Measurements from ENCODE around the gene CRYGN.

CRYGN gene

DNA sequence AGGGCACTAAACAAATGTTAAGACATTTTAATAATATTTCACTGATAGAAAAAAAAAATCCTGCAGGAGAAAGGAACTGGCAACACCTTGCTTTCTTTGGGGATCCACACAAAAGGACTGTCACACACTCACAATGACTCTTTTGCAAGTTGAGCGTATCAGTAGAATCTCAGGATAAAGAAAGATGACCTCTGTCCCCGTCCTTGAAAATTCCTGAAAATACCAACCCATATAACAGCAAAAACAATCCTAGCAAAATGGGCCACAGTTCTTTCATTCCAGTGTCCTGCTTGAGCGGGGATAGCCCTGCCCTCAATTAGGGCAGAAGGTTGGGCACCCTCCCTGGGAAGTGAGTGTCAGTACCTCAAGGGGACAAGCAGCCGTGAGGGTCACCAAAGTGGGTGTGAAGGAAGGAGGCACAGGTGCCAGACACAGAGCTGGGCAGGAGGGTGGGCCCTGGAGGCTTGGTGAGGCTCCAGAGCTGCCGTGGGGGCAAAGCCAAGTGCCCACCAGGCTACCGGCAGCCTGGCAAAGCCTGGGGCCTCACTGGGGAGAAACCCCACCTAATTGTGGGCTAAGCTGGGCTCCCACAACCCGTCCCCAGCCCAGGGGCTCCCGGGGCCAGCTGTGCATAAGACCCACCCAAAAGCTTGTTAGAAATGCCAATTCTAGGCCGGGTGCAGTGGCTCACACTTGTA lies 32.9 kb downstream of the CRYGN start:
- DNase-seq (ENCODE audit: low read depth in 2 of 2): no peak

DNA sequence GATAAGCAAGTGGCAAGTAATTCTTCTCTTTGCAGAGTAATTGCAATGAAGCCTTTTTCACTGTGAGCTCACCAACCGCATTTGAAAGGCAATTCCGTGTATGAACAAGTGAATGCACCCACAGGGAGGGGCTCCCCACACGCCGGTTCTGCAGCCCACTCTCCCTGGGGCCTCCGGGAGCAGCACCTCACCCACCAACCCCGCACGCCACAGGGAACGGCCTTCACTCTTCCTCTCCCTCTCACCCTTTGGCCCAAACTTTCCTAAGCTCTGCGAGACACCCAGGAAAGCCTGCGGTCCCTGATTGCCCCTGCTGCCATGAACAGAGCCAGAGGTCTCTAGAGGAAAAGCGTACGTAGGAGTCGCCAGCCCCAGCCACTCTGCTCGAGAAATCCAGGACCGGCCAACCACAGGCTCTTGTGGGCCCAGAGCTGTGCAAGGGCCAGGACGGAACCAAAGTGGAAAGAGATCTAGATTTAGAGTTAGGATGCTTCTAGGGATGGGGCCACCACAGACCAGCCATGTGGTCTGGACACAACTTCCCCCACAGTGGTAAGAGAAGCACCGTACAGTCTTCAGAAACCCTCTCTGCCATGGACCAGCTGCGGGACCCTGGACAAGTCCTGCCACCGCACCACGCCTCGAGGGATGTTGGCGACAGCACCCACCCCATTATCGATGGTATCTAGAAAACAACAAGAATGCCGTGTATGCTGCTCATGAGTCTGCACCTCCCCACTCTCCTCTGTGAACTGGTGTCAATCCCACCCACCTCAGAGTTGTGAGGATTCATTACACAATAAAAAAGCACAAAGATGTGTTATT lies 33.7 kb downstream of the CRYGN start:
- DNase-seq (ENCODE audit: low read depth in 2 of 2): no peak

DNA sequence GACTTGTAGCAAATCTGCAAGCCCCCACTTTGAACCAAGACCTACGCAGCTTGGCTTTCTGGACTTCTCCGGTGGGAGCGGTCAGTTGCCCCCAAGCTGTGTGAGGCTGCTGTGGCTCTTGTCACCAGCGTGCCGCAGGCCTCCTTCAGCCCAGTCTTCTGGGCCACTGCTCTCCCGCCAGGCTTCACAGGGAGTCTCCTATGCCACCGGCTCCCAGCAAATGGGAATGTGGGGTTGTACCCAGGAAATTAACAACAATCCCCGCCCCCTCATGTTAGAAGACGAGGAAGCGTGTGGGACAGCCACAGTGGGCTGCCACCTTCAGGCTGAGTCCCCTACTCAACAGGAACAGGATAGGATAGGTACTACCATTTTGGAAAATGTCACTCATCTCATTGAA lies 34.4 kb downstream of the CRYGN start:
- no peak for DNase-seq (ENCODE audit: low read depth in 2 of 2)

DNA sequence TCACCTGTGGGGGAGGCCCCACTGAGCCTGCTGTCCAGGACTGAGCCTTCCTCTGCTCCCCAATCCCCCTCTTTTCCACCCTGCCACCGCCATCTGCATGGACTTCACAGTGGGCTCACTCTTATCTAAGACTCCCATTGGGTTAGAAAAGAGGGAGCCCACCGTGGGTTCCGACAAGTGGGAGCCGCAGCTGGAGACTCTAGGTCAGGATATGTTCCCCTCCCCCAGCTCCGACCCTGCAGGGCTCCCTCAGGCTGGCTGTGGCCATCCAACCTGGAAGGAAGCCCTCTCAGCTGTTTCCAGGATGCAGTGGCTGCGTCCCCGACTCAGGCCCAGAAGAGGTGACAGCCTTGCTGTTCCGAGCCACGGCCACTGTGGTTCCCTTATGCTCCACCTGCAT lies 34.9 kb downstream of the CRYGN start:
- no peak for DNase-seq (ENCODE audit: low read depth in 2 of 2)

DNA sequence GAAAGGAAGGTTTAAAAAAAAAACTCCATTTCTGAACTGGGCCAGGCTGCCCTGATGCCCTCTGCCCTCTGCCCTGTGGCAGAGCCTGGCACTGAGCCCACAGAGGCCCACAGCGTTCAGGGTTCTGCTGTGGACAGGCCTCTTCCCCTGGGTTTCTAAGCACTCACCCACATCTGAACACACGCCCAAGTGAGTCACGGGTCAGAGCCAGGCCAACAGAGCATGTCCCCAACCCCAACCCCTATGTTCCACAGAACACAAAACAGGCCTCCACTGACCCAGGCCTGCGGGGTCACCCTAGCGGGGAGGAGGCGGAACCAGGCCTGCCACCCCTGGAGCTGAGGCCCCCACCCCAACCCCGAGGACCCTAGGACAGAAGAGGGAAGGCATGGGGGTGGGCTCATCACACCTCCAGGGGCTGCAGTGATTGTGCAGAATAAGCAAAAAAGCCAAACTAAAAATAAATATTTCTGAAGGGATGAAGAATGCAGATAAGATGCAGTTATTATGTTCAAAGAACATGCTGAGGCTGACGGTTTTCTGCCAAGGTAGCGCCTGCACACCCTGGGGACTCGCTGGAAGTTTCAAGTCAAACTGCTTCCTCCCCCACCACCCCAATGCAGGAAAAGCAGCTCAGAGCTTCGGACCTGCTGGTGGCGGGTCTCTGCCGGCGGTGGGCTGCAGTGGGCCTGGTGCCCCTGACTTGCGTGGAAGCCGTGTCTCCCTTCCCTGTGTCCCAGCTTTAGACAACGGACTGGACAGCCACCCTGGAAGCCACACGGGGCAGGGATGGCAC lies 35.5 kb downstream of the CRYGN start:
- no peak for DNase-seq (ENCODE audit: low read depth in 2 of 2)

DNA sequence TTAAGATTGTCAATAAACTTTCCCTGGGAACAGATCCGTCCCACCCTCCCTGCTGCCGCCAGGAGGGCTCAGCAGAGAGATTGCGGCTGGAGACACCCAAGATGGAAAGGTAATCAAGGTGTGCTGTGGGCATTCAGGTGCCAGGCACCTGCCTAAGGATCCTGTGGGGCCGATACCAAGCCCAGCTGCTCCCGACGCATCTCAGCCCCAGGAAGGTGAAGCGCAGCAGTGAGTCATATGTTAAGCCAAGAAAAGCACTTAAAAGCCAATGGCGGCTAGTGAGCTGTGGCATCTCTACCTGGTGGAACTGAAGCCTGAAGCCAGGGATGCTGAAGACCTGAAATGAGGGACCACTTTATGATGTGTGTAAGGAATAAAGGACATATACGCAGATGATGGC lies 36.2 kb downstream of the CRYGN start:
- DNase-seq (ENCODE audit: low read depth in 2 of 2): no peak

DNA sequence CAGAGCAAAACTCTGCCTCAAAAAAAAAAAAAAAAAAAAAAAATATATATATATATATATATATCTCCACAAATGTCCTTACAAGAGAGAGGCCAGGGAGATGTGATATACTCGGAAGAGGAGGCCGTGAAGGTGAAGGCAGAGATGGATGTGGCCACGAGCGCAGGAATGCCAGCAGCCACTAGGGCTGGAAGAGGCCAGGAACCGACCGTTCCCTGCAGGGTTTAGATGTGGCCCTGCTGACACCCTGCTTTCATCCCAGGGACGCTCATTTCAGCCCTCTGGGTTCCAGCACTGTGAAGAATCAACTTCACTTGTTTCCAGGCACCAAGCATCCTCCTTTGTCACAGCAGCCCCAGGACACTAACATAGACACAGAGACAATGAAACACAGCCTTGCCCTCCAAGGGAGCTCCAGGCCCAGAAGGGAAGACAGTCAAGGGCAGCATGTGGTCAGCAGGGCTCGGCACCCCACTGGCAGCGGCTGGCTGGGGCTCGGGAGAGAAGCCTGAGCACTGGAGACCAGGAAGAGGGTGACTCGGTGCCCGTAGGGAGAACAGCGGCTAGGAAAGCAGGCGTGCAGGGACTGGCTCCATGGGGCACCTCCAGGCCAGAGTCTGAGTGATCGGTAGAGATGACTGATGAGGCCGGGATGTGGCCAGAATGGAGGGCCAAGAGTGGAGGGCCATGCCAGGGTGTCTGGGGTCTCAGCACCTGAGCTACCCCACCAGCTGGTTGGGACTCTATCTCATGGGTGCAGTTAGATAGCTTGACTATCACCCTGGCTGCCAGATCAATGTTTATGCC lies 37.7 kb downstream of the CRYGN start:
- no peak for DNase-seq (ENCODE audit: low read depth in 2 of 2)

DNA sequence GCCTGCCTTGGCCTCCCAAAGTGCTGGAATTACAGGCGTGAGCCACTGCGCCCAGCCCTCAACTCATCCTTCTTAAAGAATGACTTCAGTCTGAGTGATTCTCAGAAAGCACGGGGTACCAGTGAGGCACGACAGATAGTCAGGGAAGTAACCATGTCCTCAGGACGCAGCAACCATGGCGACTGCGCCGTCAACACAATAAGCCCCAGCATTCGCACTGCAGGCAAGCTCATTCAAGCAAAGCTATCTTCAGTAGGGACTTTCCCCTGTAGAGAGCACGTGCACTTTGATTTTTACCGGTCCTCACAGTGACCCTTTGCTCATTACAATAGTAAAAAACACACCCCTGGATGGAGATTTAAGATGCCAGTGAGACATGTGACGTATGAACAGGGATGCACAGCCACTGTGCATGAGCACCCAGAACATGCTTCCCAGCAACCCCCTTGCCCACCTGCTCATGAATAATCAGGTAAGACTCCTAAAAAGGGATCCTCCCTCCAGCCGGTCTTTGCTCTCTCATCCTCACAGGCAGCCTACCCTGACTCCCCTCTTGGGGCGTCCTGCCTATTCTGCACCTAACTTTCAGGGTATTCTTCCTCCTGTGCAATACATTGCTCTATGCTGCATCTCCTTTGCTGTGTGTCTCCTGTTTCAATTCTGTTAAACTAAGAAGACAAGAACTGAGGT lies 39.2 kb downstream of the CRYGN start:
- no peak for DNase-seq (ENCODE audit: low read depth in 2 of 2)

DNA sequence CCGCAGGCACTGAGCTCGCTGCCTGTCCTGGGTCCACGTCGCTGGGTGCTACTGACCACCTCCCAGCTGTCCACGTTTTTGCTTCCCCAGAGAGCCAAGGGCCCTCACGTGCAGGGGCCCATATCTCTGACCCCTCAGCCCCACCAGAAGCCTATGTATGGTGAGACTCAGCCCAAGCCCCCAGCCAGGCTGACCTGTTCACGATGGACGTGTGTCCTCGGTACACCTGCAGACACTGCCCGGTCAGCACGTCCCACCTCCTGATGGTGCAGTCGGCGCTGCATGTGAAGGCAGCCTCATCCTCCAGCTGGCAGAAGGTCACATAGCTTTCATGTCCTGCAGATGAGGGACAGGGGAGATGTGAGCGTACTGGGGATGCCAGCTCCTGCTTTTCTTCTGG lies 40.0 kb downstream of the CRYGN start:
- DNase-seq (ENCODE audit: low read depth in 2 of 2): no peak

DNA sequence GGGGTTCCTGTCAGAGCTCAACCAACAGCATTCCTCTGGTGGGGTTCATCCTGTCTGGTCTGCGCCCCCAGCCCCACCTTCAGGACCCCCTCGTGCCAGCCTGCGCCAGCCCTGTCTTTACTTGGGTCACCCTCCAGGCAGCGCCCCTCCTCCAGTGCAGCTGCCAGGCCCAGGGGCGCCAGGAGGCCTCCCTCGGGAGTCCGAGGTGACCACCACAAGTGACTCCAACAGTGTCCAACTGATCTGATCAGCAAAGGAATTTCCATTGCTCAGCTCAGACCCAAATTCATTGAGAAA lies 40.7 kb downstream of the CRYGN start:
- no peak for DNase-seq (ENCODE audit: low read depth in 2 of 2)

DNA sequence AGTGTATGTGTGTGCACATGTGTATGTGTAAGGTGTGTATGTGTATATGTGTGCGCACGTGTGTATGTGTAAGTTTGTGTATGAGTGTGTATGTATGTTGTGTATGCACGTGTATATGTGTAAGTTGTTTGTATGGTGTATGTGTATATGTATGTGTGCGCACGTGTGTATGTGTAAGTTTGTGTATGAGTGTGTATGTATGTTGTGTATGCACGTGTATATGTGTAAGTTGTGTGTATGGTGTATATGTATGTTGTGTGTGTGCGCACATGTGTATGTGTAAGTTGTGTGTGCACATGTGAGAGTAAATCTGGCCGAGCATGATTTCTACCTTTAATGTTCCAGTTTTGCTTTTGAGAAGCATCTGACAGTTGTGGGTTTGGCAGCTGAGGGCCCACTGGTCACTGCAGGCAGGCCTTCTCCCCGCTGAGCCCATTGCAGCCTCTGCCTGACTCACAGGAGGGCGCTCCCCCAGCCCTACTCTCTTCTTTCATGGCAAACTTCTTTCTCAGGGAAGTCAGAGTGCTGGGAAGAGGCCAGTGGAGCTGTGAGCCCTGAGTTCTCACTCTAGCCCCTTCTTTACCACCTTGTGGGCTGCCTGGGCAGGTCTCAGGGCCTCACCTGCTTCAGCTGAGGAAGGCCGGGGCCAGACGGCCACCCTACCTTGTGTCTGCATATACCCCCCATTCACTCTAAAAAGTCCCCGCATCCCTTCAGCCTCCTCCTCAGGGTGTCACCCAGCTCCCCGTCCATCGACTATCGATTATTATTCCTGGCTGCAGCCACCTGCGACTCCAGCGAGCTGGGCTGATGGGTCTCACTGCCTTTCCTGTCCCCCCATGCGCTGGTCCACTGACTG lies 41.3 kb downstream of the CRYGN start:
- no peak for DNase-seq (ENCODE audit: low read depth in 2 of 2)

DNA sequence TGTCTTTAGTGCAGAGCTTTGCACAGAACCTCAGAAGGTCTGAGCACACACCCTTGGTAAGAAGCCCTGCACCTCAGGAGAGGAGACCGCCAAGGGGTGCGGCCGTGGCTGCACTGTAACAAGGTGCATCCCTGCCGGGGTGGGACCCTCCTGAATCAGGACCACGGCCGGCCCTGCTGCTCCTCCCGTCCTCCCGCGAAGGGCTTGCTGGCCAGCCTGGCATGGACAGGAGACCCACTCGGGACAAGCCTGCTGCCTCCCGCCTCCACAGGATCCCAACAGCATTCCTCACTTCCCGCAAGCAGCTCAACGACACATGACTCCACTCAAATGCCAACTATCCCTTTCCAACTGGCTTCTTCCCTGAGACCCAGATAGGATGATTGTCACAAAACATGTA lies 42.9 kb downstream of the CRYGN start:
- DNase-seq (ENCODE audit: low read depth in 2 of 2): no peak

DNA sequence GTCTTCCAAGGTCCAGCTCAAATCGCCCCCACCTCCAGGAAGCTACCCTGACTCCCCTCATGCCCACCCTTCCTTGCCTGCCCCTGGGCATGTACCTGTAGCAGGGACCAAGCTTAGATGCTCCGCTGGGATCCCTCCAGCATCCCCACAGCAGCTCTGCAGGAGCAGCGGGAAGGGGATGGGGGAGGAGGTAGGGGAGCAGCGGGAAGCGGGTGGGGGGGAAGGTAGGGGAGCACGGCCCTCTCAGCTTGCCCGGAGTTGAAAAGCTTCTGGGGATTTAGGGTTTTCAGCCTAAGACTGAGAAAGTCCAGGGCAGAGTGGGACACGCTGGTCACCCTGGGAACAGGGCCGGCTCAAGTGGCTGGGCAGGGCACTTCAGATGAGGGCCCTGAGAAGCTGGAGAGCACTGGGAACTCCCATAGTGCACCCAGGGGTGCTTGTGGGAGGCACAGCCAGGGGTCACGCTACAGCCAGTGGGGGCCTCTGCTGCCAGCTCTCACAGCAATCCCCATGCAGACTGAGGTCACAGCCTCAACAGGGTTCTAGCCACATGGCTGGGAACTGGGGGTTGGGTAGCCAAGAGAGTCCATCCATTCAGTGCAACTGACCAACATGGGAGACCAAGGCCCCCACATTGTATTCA lies 43.5 kb downstream of the CRYGN start:
- no peak for DNase-seq (ENCODE audit: low read depth in 2 of 2)

DNA sequence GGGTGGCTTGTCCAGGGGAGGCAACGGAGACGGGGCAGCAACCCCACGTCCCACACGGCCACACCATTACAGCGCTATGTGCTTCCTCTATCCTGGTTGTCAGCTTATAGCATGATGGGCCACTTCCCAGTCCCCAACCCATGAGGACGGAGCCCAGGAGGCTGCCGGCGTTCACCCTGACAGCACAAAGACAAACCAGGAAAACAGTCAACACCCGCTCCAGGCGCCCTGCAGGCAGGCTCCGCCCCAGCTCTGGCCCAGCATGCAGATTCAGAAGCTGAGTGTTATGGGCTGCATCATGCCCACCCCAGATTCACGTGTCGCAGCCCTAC lies 44.9 kb downstream of the CRYGN start:
- DNase-seq (ENCODE audit: low read depth in 2 of 2): no peak

DNA sequence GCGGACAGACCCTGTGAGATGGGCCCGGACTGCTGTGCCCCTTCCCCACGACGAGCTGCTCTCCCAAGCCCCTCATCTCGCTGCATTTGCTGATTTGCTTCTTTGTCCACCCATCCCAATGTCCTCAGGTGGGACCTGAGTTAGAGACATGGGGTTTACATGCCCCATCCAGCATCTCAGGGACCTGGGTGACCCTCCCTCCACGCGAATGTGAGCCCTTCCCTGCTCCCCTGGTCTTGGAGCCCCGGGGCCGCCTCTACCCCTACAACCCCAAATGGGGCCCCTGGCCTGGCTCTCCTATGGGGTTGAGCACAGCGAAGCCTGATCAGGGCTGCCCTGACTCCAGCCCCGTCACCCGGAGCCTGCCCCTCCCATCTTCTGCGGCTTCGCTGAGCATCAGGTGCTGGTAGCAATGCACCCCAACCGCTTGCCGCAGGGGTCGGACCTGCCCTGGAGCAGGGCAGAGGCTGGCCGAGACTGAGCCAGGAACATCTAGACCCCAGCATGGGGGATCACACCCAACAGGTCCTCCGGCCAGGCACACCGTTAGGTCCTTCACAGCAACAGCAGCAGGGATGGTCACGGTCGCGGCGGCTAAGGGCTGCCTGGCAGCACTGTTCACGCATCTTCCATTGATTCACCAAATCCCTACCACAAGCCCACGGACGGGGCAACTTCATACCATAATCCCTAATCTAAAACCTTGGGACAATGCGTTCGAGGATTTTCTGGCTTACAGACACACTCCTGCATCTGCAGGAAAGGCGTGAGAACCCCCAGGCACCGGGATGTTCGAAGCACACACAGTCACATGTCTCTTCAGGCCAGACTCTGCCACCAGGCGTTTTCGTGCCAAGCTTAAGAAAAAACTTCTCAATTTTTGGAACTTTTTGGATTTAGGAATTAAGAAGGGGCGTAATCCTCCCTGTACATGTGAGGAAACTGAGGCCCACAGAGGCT lies 45.6 kb downstream of the CRYGN start:
- DNase-seq (ENCODE audit: low read depth in 2 of 2): no peak

DNA sequence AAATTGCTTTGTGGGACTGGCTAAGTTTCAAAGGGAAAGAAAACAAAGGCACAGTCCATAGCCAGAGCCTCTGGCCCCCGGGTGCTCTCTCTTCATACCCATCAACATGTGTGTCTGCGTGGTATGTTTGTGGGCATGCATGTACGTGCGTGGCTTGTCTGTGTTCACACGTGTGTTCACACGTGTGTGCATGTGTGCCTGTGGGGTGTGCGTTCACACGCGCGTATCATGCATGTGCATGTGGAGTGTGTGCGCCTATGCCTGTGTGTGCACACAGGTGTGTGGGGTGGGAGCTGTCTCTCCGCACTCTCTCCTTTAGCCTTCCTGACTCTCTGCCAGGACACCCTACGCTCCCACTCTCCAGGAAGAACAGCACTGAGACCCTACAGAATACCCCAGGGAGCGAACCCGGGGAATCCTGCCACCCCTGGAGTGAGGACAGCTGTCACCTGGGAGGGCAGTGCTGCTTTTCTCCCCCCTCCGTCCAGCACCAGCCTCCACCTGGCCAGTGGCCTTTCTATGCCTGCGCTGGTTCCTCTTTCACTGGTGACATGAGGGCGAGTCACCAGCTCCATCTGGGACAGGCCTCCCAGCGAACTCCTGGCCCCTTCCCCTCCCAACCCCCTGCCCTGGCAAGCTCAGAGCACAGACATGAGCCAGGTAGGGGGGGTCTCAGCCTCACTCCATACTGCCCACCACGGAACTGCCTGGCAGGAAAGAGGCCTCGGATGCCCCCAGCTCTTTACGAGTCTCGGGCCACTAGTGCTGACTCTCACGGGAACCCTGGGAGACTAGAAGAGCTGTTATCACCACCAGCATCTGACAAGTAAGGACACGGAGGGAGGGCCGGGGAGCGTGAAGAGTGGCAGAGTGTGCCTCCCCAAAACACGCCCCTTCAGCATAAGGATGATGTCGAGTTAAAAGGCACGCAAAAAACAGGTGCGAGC lies 46.6 kb downstream of the CRYGN start:
- DNase-seq (ENCODE audit: low read depth in 2 of 2): no peak

DNA sequence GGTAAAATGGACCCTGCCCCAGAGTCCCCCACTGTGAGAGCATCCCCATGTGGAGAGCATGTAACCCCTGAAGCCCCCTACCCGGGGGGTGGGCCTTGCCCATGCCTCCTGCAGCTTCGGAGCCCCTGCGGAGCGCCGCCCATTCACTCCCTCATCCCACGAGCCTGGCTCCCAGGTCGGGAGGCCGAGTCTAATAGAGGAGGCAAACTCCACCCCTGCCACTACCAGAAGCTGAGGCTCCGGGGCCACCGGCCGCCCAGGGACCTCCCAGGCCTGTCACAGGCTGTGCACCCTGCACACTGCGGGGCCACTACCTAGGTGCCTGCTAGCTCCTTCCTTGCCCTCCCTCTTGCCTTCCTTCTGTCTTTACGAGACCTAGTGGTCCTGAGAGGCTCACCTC lies 47.5 kb downstream of the CRYGN start:
- DNase-seq (ENCODE audit: low read depth in 2 of 2): no peak

DNA sequence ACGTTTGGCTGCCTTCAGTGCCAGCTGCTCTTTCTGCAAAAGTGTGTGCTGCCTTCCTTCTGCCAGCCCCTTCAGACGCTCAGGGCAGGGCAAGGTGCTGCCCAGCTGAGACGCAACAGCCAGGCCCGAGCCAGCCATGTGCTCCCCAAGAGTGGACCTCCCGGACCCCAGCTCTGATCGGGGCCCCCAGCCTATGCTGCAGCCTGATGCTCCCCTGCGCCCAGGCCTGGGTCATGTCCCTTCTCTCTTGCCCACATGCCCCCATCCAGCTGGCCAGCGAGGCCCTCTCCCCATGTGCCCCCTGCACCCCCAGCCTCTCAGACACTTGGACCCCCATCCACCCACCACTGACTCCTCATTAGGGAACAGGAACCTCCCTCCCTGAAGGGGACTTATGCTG lies 47.9 kb downstream of the CRYGN start:
- no peak for DNase-seq (ENCODE audit: low read depth in 2 of 2)
